ENCODE measurements around the gene PSAP. TPM values are rescaled to one million over a fixed set of nuclear protein-coding genes. Genes with fewer than 3 reads are reported as not detected.
"Not testable (repeated sequence)": the region's sequence is repeated elsewhere in the genome, so short reads cannot be mapped to it uniquely, and the experiment has no call there.

Gene PSAP
- total RNA-seq: 10 to 100 TPM; 93.1 to 97.0 TPM

GRCh38 chr10:71850743-71851464, at the start of gene PSAP:
Gene PSAP (minus strand): TSS chr10:71851251. CDS start chr10:71851221, 30 bp downstream.
- Mint-ChIP-seq H3K27ac (peak within 1 kb of the TSS; percentile 80), H3K27me3 (no peaks in the 10 kb centered on the region), H3K4me1 (peaks cover 38% of the 10 kb centered on the region), H3K36me3 (peaks cover 9% of the 10 kb centered on the region), H3K9me3 (no peaks in the 10 kb centered on the region), H3K4me3 (peak within 1 kb of the TSS; percentile 89)
- peak; percentile 99 for DNase-seq

- Mint-ChIP-seq H3K27ac (no peak overlapping the region), H3K9me3 (peaks cover 2% of the 10 kb centered on the region), H3K4me1 (no peaks in the 10 kb centered on the region), H3K36me3 (no peaks in the 10 kb centered on the region), H3K4me3 (no peak overlapping the region), H3K27me3 (no peaks in the 10 kb centered on the region)
- DNase-seq: no peak
Observed at GRCh38 chr10:71900441-71901180, 49.6 kb upstream of the PSAP start.

GRCh38 chr10:71899665-71900412, 48.8 kb upstream of the PSAP start:
- Mint-ChIP-seq H3K4me3 (no peak overlapping the region), H3K27me3 (no peaks in the 10 kb centered on the region), H3K9me3 (peaks cover 2% of the 10 kb centered on the region), H3K27ac (no peak overlapping the region), H3K4me1 (no peaks in the 10 kb centered on the region), H3K36me3 (no peaks in the 10 kb centered on the region)
- no peak for DNase-seq

- H3K27me3 Mint-ChIP-seq, H3K36me3 Mint-ChIP-seq, H3K27ac Mint-ChIP-seq, H3K4me1 Mint-ChIP-seq, DNase-seq, H3K9me3 Mint-ChIP-seq, H3K4me3 Mint-ChIP-seq: not testable (repeated sequence)
Observed at GRCh38 chr10:71898346-71898745, 47.3 kb upstream of the PSAP start.

DNA sequence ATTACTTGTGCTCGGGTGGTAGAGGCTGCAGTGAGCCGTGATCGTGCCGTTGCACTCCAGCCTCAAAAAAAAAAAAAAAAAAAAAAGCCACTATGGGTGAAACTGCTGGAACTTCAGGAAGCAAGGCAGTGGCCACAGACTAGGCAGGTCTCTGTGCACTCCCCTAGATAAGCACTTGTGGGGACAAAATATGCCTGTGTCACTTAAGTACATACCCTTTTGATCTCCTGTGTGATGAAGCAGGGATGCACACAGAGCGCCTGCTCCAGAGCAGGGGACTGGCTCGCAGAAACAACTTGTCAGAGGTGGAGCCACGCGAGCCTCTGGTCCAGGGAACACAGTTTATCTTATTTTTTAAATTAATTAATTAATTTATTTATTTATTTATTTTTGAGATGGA, 42.9 kb upstream of the PSAP start:
- no peak for DNase-seq
- Mint-ChIP-seq H3K36me3 (no peaks in the 10 kb centered on the region), H3K4me3 (no peak overlapping the region), H3K27me3 (peaks cover 9% of the 10 kb centered on the region), H3K9me3 (peaks cover 2% of the 10 kb centered on the region), H3K27ac (no peak overlapping the region), H3K4me1 (peaks cover 5% of the 10 kb centered on the region)

DNA sequence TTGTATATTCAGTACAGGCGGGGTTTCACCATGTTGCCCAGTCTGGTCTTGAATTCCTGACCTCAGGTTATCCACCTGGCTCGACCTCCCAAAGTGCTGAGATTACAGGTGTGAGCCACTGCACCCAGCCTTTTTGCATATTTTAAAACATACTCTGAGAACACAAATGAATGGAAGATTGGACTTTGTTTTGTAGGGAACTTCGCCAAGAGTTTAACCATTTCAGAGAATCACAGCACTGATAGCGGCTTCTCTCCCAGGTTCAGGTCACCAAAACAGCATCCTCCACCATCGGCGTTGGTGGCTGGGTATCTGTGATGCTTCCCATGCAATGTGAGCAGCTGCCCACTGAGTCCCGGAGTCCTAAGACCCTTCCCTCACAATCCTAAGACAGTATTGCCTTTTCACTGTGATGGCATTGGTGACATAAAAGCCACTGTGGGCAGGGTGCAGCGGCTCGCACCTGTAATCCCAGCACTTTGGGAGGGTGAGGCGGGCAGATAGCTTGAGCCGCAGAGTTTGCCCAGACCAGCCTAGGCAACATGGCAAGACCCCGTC, 42.3 kb upstream of the PSAP start:
- Mint-ChIP-seq H3K36me3 (no peaks in the 10 kb centered on the region), H3K4me3 (no peak overlapping the region), H3K27ac (no peak overlapping the region), H3K27me3 (peaks cover 9% of the 10 kb centered on the region), H3K9me3 (no peaks in the 10 kb centered on the region), H3K4me1 (peaks cover 11% of the 10 kb centered on the region)
- no peak for DNase-seq

DNA sequence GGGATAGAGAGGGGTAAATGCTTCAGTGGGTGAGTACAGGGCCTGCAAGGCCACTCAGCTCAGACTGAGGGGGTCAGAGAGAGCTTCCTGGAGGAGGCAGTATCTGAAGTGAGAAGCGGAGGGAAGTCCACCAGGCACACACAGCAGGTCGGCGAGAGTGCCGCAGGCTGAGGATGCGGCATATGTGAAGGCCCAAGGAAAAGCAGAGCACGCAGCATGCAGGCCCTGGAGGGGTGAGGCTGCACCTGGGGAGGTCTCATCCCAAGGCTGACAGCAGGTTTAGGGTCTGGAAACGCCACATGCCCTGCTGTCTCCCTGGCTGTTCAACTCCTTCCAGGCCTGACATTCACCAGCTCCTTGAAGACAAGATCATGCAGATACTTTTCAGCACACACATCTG, 40.4 kb upstream of the PSAP start:
- peaks cover 11% of the 10 kb centered on the region for H3K4me1 Mint-ChIP-seq
- H3K27ac Mint-ChIP-seq: no peak overlapping the region
- no peak overlapping the region for H3K4me3 Mint-ChIP-seq
- no peaks in the 10 kb centered on the region for H3K36me3 Mint-ChIP-seq
- H3K27me3 Mint-ChIP-seq: peaks cover 9% of the 10 kb centered on the region
- no peak for DNase-seq
- H3K9me3 Mint-ChIP-seq: no peaks in the 10 kb centered on the region

DNA sequence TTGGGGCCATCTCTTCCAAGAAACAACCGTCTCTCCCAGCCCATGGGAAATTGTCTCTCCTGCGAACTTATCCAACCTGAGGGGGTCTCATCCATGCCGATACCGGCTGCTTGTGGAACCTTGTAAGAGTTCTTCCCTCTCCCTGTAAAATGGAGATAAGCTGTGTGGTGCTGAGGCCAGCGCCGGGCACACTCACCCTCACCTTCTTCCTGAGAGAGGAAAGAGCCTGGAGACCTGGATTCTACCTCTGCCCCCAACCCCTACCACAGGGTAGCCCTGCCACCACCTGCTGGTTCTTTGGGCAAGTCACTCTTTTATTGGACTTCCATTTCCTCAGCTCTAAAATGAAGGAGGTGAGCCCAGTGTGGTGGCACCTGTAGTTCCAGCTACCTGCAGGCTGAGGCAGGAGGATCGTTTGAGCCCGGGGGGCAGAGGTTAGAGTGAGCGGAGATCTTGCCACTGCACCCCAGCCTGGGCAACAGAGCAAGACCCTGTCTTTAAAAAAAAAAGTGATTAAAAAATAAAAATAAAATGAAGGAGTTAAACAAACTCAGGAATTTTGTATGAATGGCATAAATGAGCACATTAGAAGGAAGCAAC, 38.4 kb upstream of the PSAP start:
- H3K27ac Mint-ChIP-seq: peak overlapping the region; percentile 89
- H3K4me3 Mint-ChIP-seq: peak overlapping the region; percentile 77
- no peaks in the 10 kb centered on the region for H3K36me3 Mint-ChIP-seq
- H3K27me3 Mint-ChIP-seq: peaks cover 9% of the 10 kb centered on the region
- no peaks in the 10 kb centered on the region for H3K9me3 Mint-ChIP-seq
- peaks cover 11% of the 10 kb centered on the region for H3K4me1 Mint-ChIP-seq
- DNase-seq: no peak

DNA sequence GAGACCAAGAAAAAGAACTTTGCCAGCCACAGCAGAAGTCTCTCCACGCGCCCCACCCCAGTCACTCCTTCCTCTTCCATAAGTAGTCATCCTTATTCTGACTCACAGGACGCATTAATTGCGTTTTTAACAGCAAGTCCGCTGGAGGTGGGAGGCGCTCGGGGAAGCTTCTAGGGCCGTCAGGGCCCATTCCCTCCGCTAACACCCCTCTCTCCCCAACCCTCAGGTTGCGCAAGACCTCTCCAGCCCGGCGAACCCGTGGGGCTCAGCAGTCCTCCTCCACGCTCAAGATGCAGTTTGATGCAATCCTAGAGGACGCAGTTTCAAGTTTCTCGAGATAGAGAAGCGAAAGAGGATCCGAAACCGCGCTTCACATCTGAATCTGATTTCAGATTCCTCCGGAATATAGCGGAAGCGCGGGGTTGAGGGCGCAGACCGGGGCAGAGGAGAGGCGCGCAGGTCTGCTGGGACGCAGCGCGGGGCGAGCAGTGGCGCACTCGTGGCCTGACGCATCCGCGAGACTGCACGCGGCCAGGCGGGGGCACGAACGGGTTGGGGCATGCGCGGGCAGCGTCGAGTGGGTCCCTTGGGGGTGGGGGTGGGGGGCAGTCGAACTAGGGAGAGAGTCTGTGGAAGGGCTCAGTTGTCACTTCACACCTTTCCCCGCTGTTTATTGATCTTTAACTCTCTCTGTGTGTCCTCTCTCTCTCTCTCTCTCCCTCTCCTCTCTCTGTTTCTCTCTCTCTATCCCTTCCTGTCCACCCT, 37.8 kb upstream of the PSAP start:
- peaks cover 4% of the 10 kb centered on the region for H3K27me3 Mint-ChIP-seq
- H3K36me3 Mint-ChIP-seq: no peaks in the 10 kb centered on the region
- DNase-seq: peak; percentile 83
- peak overlapping the region; percentile 77 for H3K4me3 Mint-ChIP-seq
- H3K27ac Mint-ChIP-seq: peak overlapping the region; percentile 89
- H3K9me3 Mint-ChIP-seq: no peaks in the 10 kb centered on the region
- H3K4me1 Mint-ChIP-seq: peaks cover 11% of the 10 kb centered on the region

GRCh38 chr10:71888248-71888622, 37.2 kb upstream of the PSAP start:
- H3K4me1 Mint-ChIP-seq: peaks cover 14% of the 10 kb centered on the region
- H3K4me3 Mint-ChIP-seq: peak overlapping the region; percentile 77
- no peak for DNase-seq
- H3K36me3 Mint-ChIP-seq: no peaks in the 10 kb centered on the region
- peaks cover 4% of the 10 kb centered on the region for H3K27me3 Mint-ChIP-seq
- no peaks in the 10 kb centered on the region for H3K9me3 Mint-ChIP-seq
- peak overlapping the region; percentile 89 for H3K27ac Mint-ChIP-seq

DNA sequence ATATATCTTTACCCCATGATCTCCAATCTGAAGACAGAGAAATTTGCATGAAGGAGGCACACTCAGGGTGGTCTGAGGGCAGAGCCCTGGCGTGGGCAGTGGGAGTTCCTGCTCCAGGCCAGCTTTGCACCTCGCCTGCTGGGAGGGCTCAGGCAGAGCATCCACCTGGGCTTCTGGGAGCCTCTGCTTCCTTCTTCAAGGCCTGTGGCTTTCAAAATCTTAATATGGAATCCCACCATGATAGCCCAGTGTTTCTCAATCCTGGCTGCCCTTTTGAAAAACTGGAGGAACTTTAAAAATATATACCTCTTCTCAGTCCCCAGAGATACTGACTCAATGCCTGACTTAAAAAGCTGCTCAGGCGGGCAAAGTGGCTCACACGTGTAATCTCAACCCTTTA, 36.7 kb upstream of the PSAP start:
- Mint-ChIP-seq H3K9me3 (no peaks in the 10 kb centered on the region), H3K36me3 (no peaks in the 10 kb centered on the region), H3K27ac (no peak overlapping the region), H3K4me3 (no peak overlapping the region), H3K27me3 (peaks cover 4% of the 10 kb centered on the region), H3K4me1 (peaks cover 18% of the 10 kb centered on the region)
- no peak for DNase-seq

- Mint-ChIP-seq H3K9me3 (no peaks in the 10 kb centered on the region), H3K27ac (no peak overlapping the region), H3K36me3 (no peaks in the 10 kb centered on the region), H3K4me1 (peaks cover 18% of the 10 kb centered on the region), H3K27me3 (no peaks in the 10 kb centered on the region), H3K4me3 (no peak overlapping the region)
- no peak for DNase-seq
Observed at GRCh38 chr10:71882813-71883659, 32.0 kb upstream of the PSAP start.

GRCh38 chr10:71881647-71882355, 30.8 kb upstream of the PSAP start:
- no peak overlapping the region for H3K27ac Mint-ChIP-seq
- H3K9me3 Mint-ChIP-seq: no peaks in the 10 kb centered on the region
- no peak for DNase-seq
- no peaks in the 10 kb centered on the region for H3K36me3 Mint-ChIP-seq
- H3K4me3 Mint-ChIP-seq: no peak overlapping the region
- H3K4me1 Mint-ChIP-seq: peaks cover 21% of the 10 kb centered on the region
- no peaks in the 10 kb centered on the region for H3K27me3 Mint-ChIP-seq

All from activated naive CD8-positive, alpha-beta T cell treated with anti-CD3 and anti-CD28 coated beads for 36 hours (primary cell).